GM12878 (cell line): ENCODE results near the gene AKNA.

Experiments
- ASH2L ChIP-seq: fragments of 300-600, 200-600 bp; sonication (generic); IDR thresholded peaks from 2 replicates; pipeline ENCODE4 v1.6.1; 2017; ENCODE audit warnings: low read depth, mild to moderate bottlenecking, borderline replicate concordance
- CEBPB ChIP-seq, 2 experiments: fragments of 150-350 bp in 1 of 2; IDR thresholded peaks; 2 replicates each; pipeline ENCODE4 v1.6.1; 2012 to 2014; ENCODE audit warnings: low read depth in 2 of 2, low read length in 2 of 2, borderline replicate concordance in 1 of 2, inconsistent platforms in 1 of 2
- CTCF ChIP-seq, 3 experiments: IDR thresholded peaks in 2 of 3; conservative IDR thresholded peaks in 1 of 3; 2 replicates each; pipeline ENCODE4 v1.5.1; 2011; ENCODE audit warnings: low read depth in 3 of 3, low read length in 3 of 3, mild to moderate bottlenecking in 3 of 3, control low read depth in 2 of 3, moderate library complexity in 2 of 3, inconsistent platforms in 1 of 3, mixed read lengths in 1 of 3; ENCODE audit not compliant: control insufficient read depth in 2 of 3, insufficient read depth in 1 of 3; ENCODE audit errors: extremely low read depth in 1 of 3
- EED ChIP-seq: sonication (generic); IDR thresholded peaks from 2 replicates; pipeline ENCODE4 v1.6.1; 2016; ENCODE audit warnings: antibody characterized with exemption, low read depth
- EP300 ChIP-seq, 2 experiments: fragments of 150-350 bp in 1 of 2; IDR thresholded peaks; 2 replicates each; pipeline ENCODE4 v1.6.1; 2011 to 2012; ENCODE audit warnings: low read depth in 2 of 2, low read length in 2 of 2, borderline replicate concordance in 1 of 2, improper control_type of control experiment in 1 of 2, inconsistent platforms in 1 of 2; ENCODE audit not compliant: control insufficient read depth in 1 of 2
- EZH2 ChIP-seq: IDR thresholded peaks from 2 replicates; pipeline ENCODE4 v1.6.1; 2012; ENCODE audit warnings: low read depth, mild to moderate bottlenecking, control low read depth, inconsistent platforms, low read length, borderline replicate concordance; ENCODE audit not compliant: control insufficient read depth
- RAD51 ChIP-seq: fragments of 450-650 bp; IDR thresholded peaks from 2 replicates; pipeline ENCODE4 v1.6.1; 2016; ENCODE audit warnings: moderate library complexity, mild to moderate bottlenecking, inconsistent platforms
- TCF7 ChIP-seq: IDR thresholded peaks from 2 replicates; pipeline ENCODE4 v1.6.1; 2014; ENCODE audit warnings: antibody characterized with exemption, borderline replicate concordance
- TF ChIP-seq, protein P1 (sequence below): IDR thresholded peaks from 2 replicates; pipeline ENCODE4 v1.6.1; 2012; ENCODE audit warnings: low read depth, low read length, improper control_type of control experiment
- TF ChIP-seq, protein P2 (sequence below): IDR thresholded peaks from 2 replicates; pipeline ENCODE4 v1.6.1; 2012; ENCODE audit warnings: mild to moderate bottlenecking, low read depth, low read length

- TF ChIP-seq CTCF (IDR thresholded peaks at IDR 0.05 in 2 of 3, conservative IDR thresholded peaks at IDR 0.05 in 1 of 3; ENCODE audit: control insufficient read depth in 2 of 3, extremely low read depth in 1 of 3, insufficient read depth in 1 of 3, low read depth in 3 of 3, low read length in 3 of 3) (no peak), EP300 (IDR thresholded peaks at IDR 0.05; ENCODE audit: borderline replicate concordance in 1 of 2, control insufficient read depth in 1 of 2, low read depth in 2 of 2, low read length in 2 of 2) (no peak), EED (no peak), TCF7 (no peak), CEBPB (IDR thresholded peaks at IDR 0.05; ENCODE audit: borderline replicate concordance in 1 of 2, low read depth in 2 of 2, low read length in 2 of 2) (no peak), ASH2L (no peak), RAD51 (no peak), EZH2 (no peak)
- TF ChIP-seq, protein P1, sequence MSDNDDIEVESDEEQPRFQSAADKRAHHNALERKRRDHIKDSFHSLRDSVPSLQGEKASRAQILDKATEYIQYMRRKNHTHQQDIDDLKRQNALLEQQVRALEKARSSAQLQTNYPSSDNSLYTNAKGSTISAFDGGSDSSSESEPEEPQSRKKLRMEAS: no peak
- TF ChIP-seq, protein P2, sequence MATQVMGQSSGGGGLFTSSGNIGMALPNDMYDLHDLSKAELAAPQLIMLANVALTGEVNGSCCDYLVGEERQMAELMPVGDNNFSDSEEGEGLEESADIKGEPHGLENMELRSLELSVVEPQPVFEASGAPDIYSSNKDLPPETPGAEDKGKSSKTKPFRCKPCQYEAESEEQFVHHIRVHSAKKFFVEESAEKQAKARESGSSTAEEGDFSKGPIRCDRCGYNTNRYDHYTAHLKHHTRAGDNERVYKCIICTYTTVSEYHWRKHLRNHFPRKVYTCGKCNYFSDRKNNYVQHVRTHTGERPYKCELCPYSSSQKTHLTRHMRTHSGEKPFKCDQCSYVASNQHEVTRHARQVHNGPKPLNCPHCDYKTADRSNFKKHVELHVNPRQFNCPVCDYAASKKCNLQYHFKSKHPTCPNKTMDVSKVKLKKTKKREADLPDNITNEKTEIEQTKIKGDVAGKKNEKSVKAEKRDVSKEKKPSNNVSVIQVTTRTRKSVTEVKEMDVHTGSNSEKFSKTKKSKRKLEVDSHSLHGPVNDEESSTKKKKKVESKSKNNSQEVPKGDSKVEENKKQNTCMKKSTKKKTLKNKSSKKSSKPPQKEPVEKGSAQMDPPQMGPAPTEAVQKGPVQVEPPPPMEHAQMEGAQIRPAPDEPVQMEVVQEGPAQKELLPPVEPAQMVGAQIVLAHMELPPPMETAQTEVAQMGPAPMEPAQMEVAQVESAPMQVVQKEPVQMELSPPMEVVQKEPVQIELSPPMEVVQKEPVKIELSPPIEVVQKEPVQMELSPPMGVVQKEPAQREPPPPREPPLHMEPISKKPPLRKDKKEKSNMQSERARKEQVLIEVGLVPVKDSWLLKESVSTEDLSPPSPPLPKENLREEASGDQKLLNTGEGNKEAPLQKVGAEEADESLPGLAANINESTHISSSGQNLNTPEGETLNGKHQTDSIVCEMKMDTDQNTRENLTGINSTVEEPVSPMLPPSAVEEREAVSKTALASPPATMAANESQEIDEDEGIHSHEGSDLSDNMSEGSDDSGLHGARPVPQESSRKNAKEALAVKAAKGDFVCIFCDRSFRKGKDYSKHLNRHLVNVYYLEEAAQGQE: no peak
These were observed 40.7 kb upstream of the AKNA start for GRCh38 chr9:114428466-114428865.
